HCT116 (cell line): Measurements from ENCODE around the gene FBXL5. TPM values are rescaled to one million over a fixed set of nuclear protein-coding genes. Genes with fewer than 3 reads are reported as not detected.

ENCODE experiments used
- ATAC-seq: fragments of 200-7000 bp; cut with Tn5 transposase; 2 replicates; pipeline ENCODE4 v1.9.1; 2020; ENCODE audit warnings: mild to moderate bottlenecking, moderate library complexity
- BruUV-seq: library from RNA; stranded (reverse); fragments of 400-500 nt; replicated peaks from 2 replicates; lab custom pipeline; 2021; lab: Mats Ljungman, UMichigan
- CTCF ChIA-PET: fragments of 300-600 bp; sonication (Branson Sonifier 250); formaldehyde crosslinking; loops from one replicate; lab custom pipeline; 2021; ENCODE audit warnings: antibody characterized with exemption; lab: Charles Lee
- POLR2A ChIA-PET: fragments of 300-600, 350-600 bp; sonication (Branson Sonifier 250); formaldehyde crosslinking; loops from one replicate; lab custom pipeline; 2021; ENCODE audit warnings: antibody characterized with exemption; lab: Charles Lee
- RAD21 ChIA-PET, 2 experiments: fragments of 300-600 bp; sonication (Branson Sonifier 250); formaldehyde crosslinking; loops; one replicate each; lab custom pipeline; 2023; ENCODE audit warnings: low total read pairs in 2 of 2; ENCODE audit not compliant: uncharacterized antibody in 2 of 2, unreplicated experiment in 2 of 2, low non-redundant PET in 1 of 2; lab: Charles Lee
- DNase-seq: peaks from one replicate; pipeline ENCODE4 v3.0.0-alpha.2; 2010; ENCODE audit warnings: low read depth, low spot score
- H2AFZ ChIP-seq: fragments of 200-600 bp; shearing (Covaris generic), sonication (generic); 2 replicates; pipeline ENCODE4 v1.6.1; 2017; ENCODE audit warnings: low read depth, mixed run types, mixed read lengths, antibody characterized with exemption, low read length; ENCODE audit not compliant: poor library complexity, severe bottlenecking
- H3K27ac ChIP-seq: 2 replicates; pipeline ENCODE4 v1.5.1; 2012; ENCODE audit warnings: low read depth, low read length
- H3K27me3 ChIP-seq: fragments of 200-600 bp; sonication (generic); 2 replicates; pipeline ENCODE4 v1.6.1; 2016; ENCODE audit warnings: mixed run types, low read length, mixed read lengths; ENCODE audit not compliant: insufficient read depth
- H3K36me3 ChIP-seq, 2 experiments: fragments of 200-500 bp in 1 of 2; fragments of 200-600 bp in 1 of 2; sonication (Bioruptor generic) in 1 of 2; sonication (generic) in 1 of 2; 2 replicates each; pipeline versions ENCODE4 v1.5.1 to v1.6.1; 2014 to 2016; ENCODE audit warnings: low read length in 2 of 2, inconsistent platforms in 1 of 2, mixed read lengths in 1 of 2, mixed run types in 1 of 2; ENCODE audit not compliant: insufficient read depth in 2 of 2, control insufficient read depth in 1 of 2
- H3K4me1 ChIP-seq, 2 experiments: fragments of 200-600 bp in 1 of 2; sonication (generic) in 1 of 2; 2 replicates each; pipeline versions ENCODE4 v1.5.1 to v1.6.1; 2012 to 2017; ENCODE audit warnings: low read length in 2 of 2, inconsistent platforms in 1 of 2, mild to moderate bottlenecking in 1 of 2, mixed read lengths in 1 of 2, mixed run types in 1 of 2, moderate library complexity in 1 of 2; ENCODE audit not compliant: insufficient read depth in 2 of 2, control insufficient read depth in 1 of 2
- H3K4me2 ChIP-seq: fragments of 200-600 bp; sonication (generic); 2 replicates; pipeline ENCODE4 v1.6.1; 2017; ENCODE audit warnings: mixed run types, low read length, mixed read lengths
- H3K4me3 ChIP-seq, 2 experiments: fragments of 200-600 bp in 1 of 2; sonication (generic) in 1 of 2; replicated peaks in 1 of 2; 2 replicates each; pipeline ENCODE4 v1.5.1; 2011 to 2016; ENCODE audit warnings: low read length in 2 of 2, control low read depth in 1 of 2, low read depth in 1 of 2, mild to moderate bottlenecking in 1 of 2, mixed read lengths in 1 of 2, mixed run types in 1 of 2
- H3K79me2 ChIP-seq: fragments of 200-600 bp; sonication (generic); 2 replicates; pipeline ENCODE4 v1.6.1; 2017; ENCODE audit warnings: mild to moderate bottlenecking, mixed run types, low read length, moderate library complexity, mixed read lengths; ENCODE audit not compliant: insufficient read depth
- H3K9ac ChIP-seq: fragments of 200-600 bp; sonication (generic); 2 replicates; pipeline ENCODE4 v1.6.1; 2016; ENCODE audit warnings: low read length, mixed read lengths
- H3K9me2 ChIP-seq: fragments of 200-600 bp; sonication (generic), shearing (Covaris generic); 2 replicates; pipeline ENCODE4 v1.6.1; 2017; ENCODE audit warnings: mixed run types, mild to moderate bottlenecking, moderate library complexity; ENCODE audit not compliant: insufficient read depth
- H3K9me3 ChIP-seq, 2 experiments: fragments of 200-500 bp in 1 of 2; fragments of 200-600 bp in 1 of 2; sonication (Bioruptor generic) in 1 of 2; sonication (generic) in 1 of 2; 2 replicates each; pipeline ENCODE4 v1.6.1; 2014 to 2017; ENCODE audit warnings: low read length in 2 of 2, mixed read lengths in 2 of 2, inconsistent platforms in 1 of 2, low read depth in 1 of 2, mild to moderate bottlenecking in 1 of 2, mixed run types in 1 of 2, moderate library complexity in 1 of 2; ENCODE audit not compliant: control insufficient read depth in 1 of 2, insufficient read depth in 1 of 2
- H4K20me1 ChIP-seq: fragments of 200-600 bp; sonication (generic), shearing (Covaris generic); 2 replicates; pipeline ENCODE4 v1.6.1; 2017; ENCODE audit warnings: mixed run types, mild to moderate bottlenecking, moderate library complexity; ENCODE audit not compliant: insufficient read depth
- ATF3 ChIP-seq: IDR thresholded peaks from 2 replicates; pipeline ENCODE4 v1.6.1; 2012
- CBX3 ChIP-seq: IDR thresholded peaks from 2 replicates; pipeline ENCODE4 v1.6.1; 2012; ENCODE audit warnings: low read depth
- ELF1 ChIP-seq: IDR thresholded peaks from 2 replicates; pipeline ENCODE4 v1.6.1; 2012; ENCODE audit warnings: low read depth, borderline replicate concordance
- EZH2 ChIP-seq: fragments of 200-600 bp; sonication (generic); IDR thresholded peaks from 2 replicates; pipeline ENCODE4 v1.6.1; 2017; ENCODE audit warnings: antibody characterized with exemption, mixed run types
- EZH2phosphoT487 ChIP-seq: fragments of 200-600 bp; IDR thresholded peaks from 2 replicates; pipeline ENCODE4 v1.6.1; 2018; ENCODE audit warnings: antibody characterized with exemption, borderline replicate concordance
- FOSL1 ChIP-seq: IDR thresholded peaks from 2 replicates; pipeline ENCODE4 v1.6.1; 2012; ENCODE audit warnings: low read depth
- MAX ChIP-seq: IDR thresholded peaks from 2 replicates; pipeline ENCODE4 v1.6.1; 2012
- POLR2A ChIP-seq: IDR thresholded peaks from 2 replicates; pipeline ENCODE4 v1.7.0; 2011; ENCODE audit warnings: borderline replicate concordance; ENCODE audit not compliant: insufficient read depth, insufficient read length; ENCODE audit errors: extremely low read depth
- POLR2AphosphoS5 ChIP-seq: IDR thresholded peaks from 2 replicates; pipeline ENCODE4 v1.6.1; 2011; ENCODE audit warnings: mild to moderate bottlenecking, low read depth, low read length, moderate library complexity
- RAD21 ChIP-seq: IDR thresholded peaks from 2 replicates; pipeline ENCODE4 v1.6.1; 2012; ENCODE audit warnings: low read depth, mild to moderate bottlenecking
- SIN3A ChIP-seq: IDR thresholded peaks from 2 replicates; pipeline ENCODE4 v1.6.1; 2012; ENCODE audit warnings: low read depth
- SP1 ChIP-seq: IDR thresholded peaks from 2 replicates; pipeline ENCODE4 v1.6.1; 2012; ENCODE audit warnings: low read depth
- SRF ChIP-seq: IDR thresholded peaks from 2 replicates; pipeline ENCODE4 v1.6.1; 2012; ENCODE audit warnings: low read depth
- YY1 ChIP-seq: IDR thresholded peaks from 2 replicates; pipeline ENCODE4 v1.6.1; 2011; ENCODE audit warnings: low read length, low read depth, moderate library complexity, mild to moderate bottlenecking; ENCODE audit not compliant: insufficient replicate concordance; ENCODE audit errors: extremely low read depth
- ZNF274 ChIP-seq: fragments of 200-500 bp; sonication (Bioruptor generic); IDR thresholded peaks from 2 replicates; pipeline ENCODE4 v1.6.1; 2014; ENCODE audit warnings: mild to moderate bottlenecking, low read depth, low read length, inconsistent platforms
- intact Hi-C: fragments of 100-400 bp; cut with micrococcal nuclease; formaldehyde crosslinking; loops from 2 replicates; pipeline ENCODE4 v1.10.0; 2022
- total RNA-seq: library from RNA; stranded (reverse); gene quantifications from one replicate; pipeline ENCODE4 v1.2.1, GENCODE V29; 2021; ENCODE audit not compliant: unreplicated experiment

The FBXL5 gene
- total RNA-seq, 1 experiment from 2014 or later: 20.6 TPM

GRCh38 chr4:15657366-15657765, 2.2 kb upstream of the FBXL5 start:
- no peak overlapping the region for H2AFZ ChIP-seq
- no peak overlapping the region for H3K9ac ChIP-seq
- no peaks in the 10 kb centered on the region for H4K20me1 ChIP-seq
- TF ChIP-seq ELF1: no peak
- TF ChIP-seq ATF3: no peak
- no peak for TF ChIP-seq SRF
- no peak for TF ChIP-seq EZH2
- no peak overlapping the region for H3K4me3 ChIP-seq
- peaks cover 4 to 18% of the 10 kb centered on the region in 2 experiments for H3K4me1 ChIP-seq
- no peak overlapping the region for H3K4me2 ChIP-seq
- H3K27ac ChIP-seq: no peak overlapping the region
- H3K79me2 ChIP-seq: peaks cover 23% of the 10 kb centered on the region
- intact Hi-C loops: no loop called here
- no peak for DNase-seq
- no peaks in the 10 kb centered on the region for H3K9me3 ChIP-seq
- no peaks in the 10 kb centered on the region for H3K9me2 ChIP-seq
- ChIA-PET CTCF (no interaction called here), RAD21 (no interaction called here), POLR2A (no interaction called here)
- BruUV-seq: no TSS peak
- no peak for ATAC-seq
- H3K27me3 ChIP-seq: no peaks in the 10 kb centered on the region
- H3K36me3 ChIP-seq: no peaks in the 10 kb centered on the region

GRCh38 chr4:15656038-15656470, 897 bp upstream of the FBXL5 start:
- Histone ChIP-seq H3K9me3 (no peaks in the 10 kb centered on the region), H3K79me2 (peaks cover 36% of the 10 kb centered on the region), H3K27me3 (no peaks in the 10 kb centered on the region), H3K4me1 (peaks cover 4 to 18% of the 10 kb centered on the region in 2 experiments), H3K4me2 (peak overlapping the region; percentile 84), H4K20me1 (no peaks in the 10 kb centered on the region), H3K27ac (peak overlapping the region; percentile 79), H3K36me3 (no peaks in the 10 kb centered on the region), H3K9ac (peak overlapping the region; percentile 77; the same call in 1 of the 2 replicates), H2AFZ (no peak overlapping the region), H3K4me3 (no peak overlapping the region), H3K9me2 (no peaks in the 10 kb centered on the region)
- intact Hi-C loops: no loop called here
- BruUV-seq: no TSS peak
- DNase-seq (no peak), ATAC-seq (no peak)
- POLR2A ChIA-PET: no interaction called here
- TF ChIP-seq EZH2 (no peak), ZNF274 (no peak), ATF3 (no peak), SP1 (no peak), POLR2AphosphoS5 (no peak), EZH2phosphoT487 (no peak), MAX (no peak), POLR2A (no peak), CBX3 (no peak), ELF1 (no peak), YY1 (no peak), SIN3A (no peak), RAD21 (no peak), FOSL1 (no peak)
- RAD21 ChIA-PET: no interaction called here
- CTCF ChIA-PET: no interaction called here
